Calu3 (cell line): ENCODE data around the gene MN1. TPM values are rescaled to one million over a fixed set of nuclear protein-coding genes. Genes with fewer than 3 reads are reported as not detected.
A peak's percentile ranks its signal among the peaks of the same experiment; 100 is the strongest.

Experiments used
- BruUV-seq: library from RNA; stranded (reverse); fragments of 400-500 nt; replicated peaks from 2 replicates; lab custom pipeline; 2021; lab: Mats Ljungman, UMichigan
- CTCF ChIA-PET: fragments of 300-600 bp; sonication (Branson Sonifier 250); formaldehyde crosslinking; loops from one replicate; lab custom pipeline; 2022; ENCODE audit warnings: antibody characterized with exemption; lab: Charles Lee
- DNase-seq: peaks from one replicate; pipeline ENCODE4 v3.0.0; 2022
- H3K27ac Mint-ChIP-seq: one replicate; pipeline ENCODE4 v1.8.0; 2022; ENCODE audit warnings: mixed read lengths; ENCODE audit not compliant: unreplicated experiment
- H3K27me3 Mint-ChIP-seq: one replicate; pipeline ENCODE4 v1.8.0; 2022; ENCODE audit warnings: mixed read lengths; ENCODE audit not compliant: unreplicated experiment
- H3K36me3 Mint-ChIP-seq: one replicate; pipeline ENCODE4 v1.8.0; 2022; ENCODE audit warnings: mild to moderate bottlenecking, moderate library complexity, mixed read lengths; ENCODE audit not compliant: insufficient read depth, unreplicated experiment
- H3K4me1 Mint-ChIP-seq: one replicate; pipeline ENCODE4 v1.8.0; 2022; ENCODE audit warnings: mild to moderate bottlenecking, low read depth, mixed read lengths; ENCODE audit not compliant: unreplicated experiment
- H3K4me3 Mint-ChIP-seq: one replicate; pipeline ENCODE4 v1.8.0; 2022; ENCODE audit warnings: mild to moderate bottlenecking, low read depth, moderate library complexity, mixed read lengths; ENCODE audit not compliant: unreplicated experiment
- H3K9me3 Mint-ChIP-seq: one replicate; pipeline ENCODE4 v1.8.0; 2022; ENCODE audit warnings: low read depth, mixed read lengths; ENCODE audit not compliant: unreplicated experiment
- CTCF ChIP-seq: fragments of 200-600 bp; IDR thresholded peaks from one replicate; pipeline ENCODE4 v1.8.0; 2022; ENCODE audit warnings: antibody characterized with exemption; ENCODE audit not compliant: unreplicated experiment
- intact Hi-C: fragments of 100-400 bp; cut with micrococcal nuclease; formaldehyde crosslinking; loops from one replicate; pipeline ENCODE4 v1.10.0; 2022; ENCODE audit not compliant: unreplicated experiment
- total RNA-seq: library from RNA; stranded (reverse); gene quantifications from 2 replicates; pipeline ENCODE4 v1.2.3, GENCODE V29; 2022

The MN1 gene
- total RNA-seq, 1 experiment from 2014 or later, result 2.3 TPM

DNA sequence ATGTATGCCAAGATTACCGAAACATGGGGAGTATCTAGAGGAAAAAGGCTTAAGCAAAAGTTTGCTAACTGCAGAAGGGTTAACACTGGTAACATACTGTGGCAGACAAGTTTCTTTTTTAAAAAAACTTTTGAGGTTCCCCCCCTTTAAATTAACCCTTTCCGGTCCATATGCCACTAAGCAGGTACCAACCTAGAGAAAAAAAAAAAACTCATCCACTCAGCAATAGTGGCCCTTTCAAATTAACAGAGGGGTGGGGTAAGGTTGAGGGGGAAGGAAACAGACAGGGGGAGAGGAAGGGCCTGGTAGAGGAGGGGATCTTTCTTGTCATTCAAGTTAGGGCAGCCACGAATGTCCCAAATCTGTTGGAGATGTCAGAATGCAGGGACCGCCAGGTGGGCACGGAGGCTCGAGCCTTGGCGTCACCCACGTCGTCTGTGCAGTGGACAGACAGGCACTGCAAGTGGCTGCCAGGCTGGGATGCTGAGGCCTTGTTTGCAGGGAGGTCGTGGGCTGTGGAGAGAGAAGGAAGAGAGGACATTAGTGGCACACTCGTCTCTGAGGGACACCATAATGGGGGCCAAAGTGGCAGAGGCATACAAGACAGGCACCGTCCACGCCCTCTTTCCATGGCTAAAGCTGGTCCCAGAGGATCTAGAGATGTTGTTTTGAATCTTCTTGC is 50.8 kb downstream of the MN1 start:
- intact Hi-C loops, result no loop called here
- H3K4me3 Mint-ChIP-seq, result no peak overlapping the region
- H3K9me3 Mint-ChIP-seq, result no peaks in the 10 kb centered on the region
- no peak for TF ChIP-seq CTCF
- peaks cover 14% of the 10 kb centered on the region for H3K27me3 Mint-ChIP-seq
- DNase-seq, result no peak
- peaks cover 18% of the 10 kb centered on the region for H3K4me1 Mint-ChIP-seq
- CTCF ChIA-PET, result no interaction called here
- H3K36me3 Mint-ChIP-seq, result no peaks in the 10 kb centered on the region
- no TSS peak for BruUV-seq
- H3K27ac Mint-ChIP-seq, result no peak overlapping the region

DNA sequence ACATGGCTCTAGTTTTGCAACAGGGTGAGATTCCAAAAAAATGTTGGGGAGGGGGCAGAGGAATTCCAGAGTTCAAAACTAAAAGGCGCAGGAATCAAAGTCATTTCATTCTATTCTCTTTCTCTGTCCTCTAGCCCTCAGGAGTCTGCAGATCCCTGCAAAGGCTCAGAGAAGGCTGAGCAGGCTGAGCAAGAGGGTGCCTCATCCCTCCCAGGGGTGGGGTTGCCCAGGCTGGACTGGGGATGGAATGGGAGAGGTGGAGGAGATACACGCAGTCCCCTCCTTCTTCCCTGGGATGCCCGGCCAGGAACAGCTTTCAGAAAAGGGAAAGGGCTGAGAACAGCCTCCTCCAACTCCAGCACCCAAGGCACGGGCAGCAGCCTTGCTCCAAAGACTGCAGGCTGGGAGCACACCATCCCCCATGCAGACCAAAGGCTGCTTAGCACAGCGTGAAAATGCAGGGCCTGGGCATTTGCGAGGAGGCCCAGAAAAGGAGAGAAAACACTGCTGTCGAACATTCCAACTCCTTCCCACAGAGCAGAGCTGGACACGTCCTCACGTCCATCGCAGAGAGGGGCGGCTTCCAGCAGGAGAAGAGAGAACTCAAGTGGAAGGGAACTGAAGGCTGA is 51.8 kb downstream of the MN1 start:
- no TSS peak for BruUV-seq
- H3K27ac Mint-ChIP-seq, result no peak overlapping the region
- DNase-seq, result no peak
- intact Hi-C loops, result no loop called here
- CTCF ChIA-PET, result no interaction called here
- no peaks in the 10 kb centered on the region for H3K36me3 Mint-ChIP-seq
- H3K4me1 Mint-ChIP-seq, result peaks cover 18% of the 10 kb centered on the region
- no peak overlapping the region for H3K4me3 Mint-ChIP-seq
- H3K27me3 Mint-ChIP-seq, result peaks cover 11% of the 10 kb centered on the region
- TF ChIP-seq CTCF, result no peak
- no peaks in the 10 kb centered on the region for H3K9me3 Mint-ChIP-seq

- CTCF ChIA-PET, result interaction anchor here (0.6 to 1.2 kb wide), 6 partner anchors 10 to 80 kb away, joined by 3 to 5 read pairs (median 3); no protein-coding TSS in a partner anchor
- intact Hi-C loops, result no loop called here
- Mint-ChIP-seq H3K4me1 (peaks cover 18% of the 10 kb centered on the region), H3K9me3 (no peaks in the 10 kb centered on the region), H3K36me3 (no peaks in the 10 kb centered on the region), H3K4me3 (peak overlapping the region; percentile 16), H3K27me3 (peaks cover 2% of the 10 kb centered on the region), H3K27ac (peak overlapping the region; percentile 32)
- BruUV-seq, result no TSS peak
- no peak for TF ChIP-seq CTCF
- DNase-seq, result peak; percentile 28
Observed at GRCh38 chr22:27748751-27749191, 52.8 kb downstream of the MN1 start.

- no peaks in the 10 kb centered on the region for H3K36me3 Mint-ChIP-seq
- H3K27me3 Mint-ChIP-seq, result peaks cover 3% of the 10 kb centered on the region
- H3K4me1 Mint-ChIP-seq, result peaks cover 18% of the 10 kb centered on the region
- TF ChIP-seq CTCF, result no peak
- BruUV-seq, result no TSS peak
- no peaks in the 10 kb centered on the region for H3K9me3 Mint-ChIP-seq
- CTCF ChIA-PET, result interaction anchor here (0.6 to 1.2 kb wide), 6 partner anchors 10 to 80 kb away, joined by 3 to 5 read pairs (median 3); no protein-coding TSS in a partner anchor
- intact Hi-C loops, result no loop called here
- H3K4me3 Mint-ChIP-seq, result peak overlapping the region; percentile 16
- DNase-seq, result no peak
- H3K27ac Mint-ChIP-seq, result no peak overlapping the region
Observed at GRCh38 chr22:27748349-27748748, 53.2 kb downstream of the MN1 start.
